ENCODE measurements around the gene AIG1. TPM values are rescaled to one million over a fixed set of nuclear protein-coding genes. Genes with fewer than 3 reads are reported as not detected.

Gene AIG1
- total and polyA plus RNA-seq, 2 of the 13 experiments (the other 11 are each of a cell fraction or from before 2014, with no cell fraction given) = 115 to 197 TPM

GRCh38 chr6:143163621-143164020, 102.9 kb downstream of the AIG1 start:
- no peak overlapping the region for H3K4me2 ChIP-seq (ENCODE audit: low read depth, low read length)
- DNase-seq (ENCODE audit: low spot score) (no peak), ATAC-seq (no peak), FAIRE-seq (no peak)
- peaks cover 2 to 36% of the 10 kb centered on the region in 2 experiments for H3K36me3 ChIP-seq (replicated peaks in 1 of 2; ENCODE audit: control insufficient read depth in 1 of 2, insufficient read depth in 2 of 2, low read length in 2 of 2)
- H3K79me2 ChIP-seq (ENCODE audit: insufficient read depth, low read length) = no peaks in the 10 kb centered on the region
- intact Hi-C loops (cut with micrococcal nuclease; ENCODE audit: unreplicated experiment) = no loop called here
- CTCF ChIA-PET (ENCODE audit: low intra/inter-chr PET ratio, low total read pairs) = no interaction called here
- WGBS (ENCODE audit: low lambda C conversion rate) = 67% methylated on average over 1 of the region's 1 CpG
- no peak overlapping the region for H3K27ac ChIP-seq (ENCODE audit: extremely low read length, insufficient read depth, low read length)
- H3K9me3 ChIP-seq (ENCODE audit: low read length) = no peaks in the 10 kb centered on the region
- in situ Hi-C loops (cut with HindIII; ENCODE audit: extremely low pct_ligation_motif_present, low pct_unique_long_range_greater_than_20kb) = no loop called here
- H3K9ac ChIP-seq (ENCODE audit: insufficient read depth, low read depth, low read length) = no peak overlapping the region
- H2AFZ ChIP-seq (ENCODE audit: low read length) = no peak overlapping the region
- H3K27me3 ChIP-seq (ENCODE audit: control insufficient read depth in 1 of 2, insufficient read depth in 2 of 2, low read length in 2 of 2) = no peaks in the 10 kb centered on the region
- BruUV-seq (replicated peaks) = no TSS peak
- peaks cover 10% of the 10 kb centered on the region; the same call in 1 of the 2 replicates for H3K4me1 ChIP-seq (ENCODE audit: insufficient read depth, low read length)
- no peak for TF ChIP-seq KLF15 (CRISPR knock-in tag; IDR thresholded peaks at IDR 0.05; ENCODE audit: borderline replicate concordance)
- no peak for TF ChIP-seq ZBTB39 (CRISPR knock-in tag; IDR thresholded peaks at IDR 0.05)
- peak in 1 of 2 experiments; percentile 20; a peak in 1 of 4 replicates for TF ChIP-seq MAFK (conservative IDR thresholded peaks at IDR 0.05 in 1 of 2, IDR thresholded peaks at IDR 0.05 in 1 of 2; ENCODE audit: low read length in 2 of 2)
- TF ChIP-seq MLLT10 (CRISPR knock-in tag; IDR thresholded peaks at IDR 0.05) = no peak
- no peak for TF ChIP-seq SRSF9 (IDR thresholded peaks at IDR 0.05; ENCODE audit: borderline replicate concordance, insufficient read depth, low read depth, low read length, poor library complexity, severe bottlenecking)
- no peak overlapping the region for H3K4me3 ChIP-seq (replicated peaks in 1 of 3; ENCODE audit: insufficient read depth in 1 of 3, low read depth in 2 of 3, low read length in 3 of 3)
- no peaks in the 10 kb centered on the region for H4K20me1 ChIP-seq (ENCODE audit: insufficient read depth, low read length)
- POLR2A ChIA-PET = no interaction called here

DNA sequence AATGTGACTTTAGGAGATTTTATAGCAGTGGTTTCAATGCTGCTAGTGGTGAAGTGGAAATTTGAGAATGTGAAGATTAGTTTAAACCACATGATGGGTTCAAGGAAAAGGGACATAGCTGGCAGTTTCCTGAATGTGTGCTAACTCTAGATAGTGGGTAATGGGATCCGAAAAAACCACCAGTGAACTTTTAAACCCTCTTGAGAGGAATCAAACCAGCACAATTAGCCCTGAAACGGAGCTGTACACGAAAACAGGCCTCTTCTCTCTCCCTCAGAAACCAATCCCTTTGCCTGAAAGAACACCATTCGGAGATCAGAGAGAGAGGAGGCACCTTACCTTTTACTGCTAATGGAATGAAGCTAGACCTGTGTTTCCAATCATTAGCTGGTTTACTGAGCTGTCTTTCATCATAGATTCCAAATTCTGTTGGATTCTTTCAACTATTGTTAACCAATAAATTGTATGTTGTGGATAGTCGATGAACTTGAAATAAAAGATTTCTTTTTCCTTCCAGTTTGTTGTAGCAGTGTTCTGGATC, 103.9 kb downstream of the AIG1 start:
- DNase-seq (ENCODE audit: low spot score) (no peak), FAIRE-seq (no peak), ATAC-seq (no peak)
- H3K36me3 ChIP-seq (replicated peaks in 1 of 2; ENCODE audit: control insufficient read depth in 1 of 2, insufficient read depth in 2 of 2, low read length in 2 of 2) = peaks cover 2 to 37% of the 10 kb centered on the region in 2 experiments
- intact Hi-C loops (cut with micrococcal nuclease; ENCODE audit: unreplicated experiment) = no loop called here
- no TSS peak for BruUV-seq (replicated peaks)
- TF ChIP-seq SMC3 (IDR thresholded peaks at IDR 0.05; ENCODE audit: low read length) (no peak), ZNF484 (CRISPR knock-in tag; IDR thresholded peaks at IDR 0.05; ENCODE audit: borderline replicate concordance, low read depth) (no peak), CEBPG (CRISPR knock-in tag; IDR thresholded peaks at IDR 0.05) (no peak)
- TF ChIP-seq, protein P1, sequence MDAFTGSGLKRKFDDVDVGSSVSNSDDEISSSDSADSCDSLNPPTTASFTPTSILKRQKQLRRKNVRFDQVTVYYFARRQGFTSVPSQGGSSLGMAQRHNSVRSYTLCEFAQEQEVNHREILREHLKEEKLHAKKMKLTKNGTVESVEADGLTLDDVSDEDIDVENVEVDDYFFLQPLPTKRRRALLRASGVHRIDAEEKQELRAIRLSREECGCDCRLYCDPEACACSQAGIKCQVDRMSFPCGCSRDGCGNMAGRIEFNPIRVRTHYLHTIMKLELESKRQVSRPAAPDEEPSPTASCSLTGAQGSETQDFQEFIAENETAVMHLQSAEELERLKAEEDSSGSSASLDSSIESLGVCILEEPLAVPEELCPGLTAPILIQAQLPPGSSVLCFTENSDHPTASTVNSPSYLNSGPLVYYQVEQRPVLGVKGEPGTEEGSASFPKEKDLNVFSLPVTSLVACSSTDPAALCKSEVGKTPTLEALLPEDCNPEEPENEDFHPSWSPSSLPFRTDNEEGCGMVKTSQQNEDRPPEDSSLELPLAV (CRISPR knock-in tag; conservative IDR thresholded peaks at IDR 0.05; ENCODE audit: low read depth) = no peak
- POLR2A ChIA-PET = no interaction called here
- no peak overlapping the region for H3K4me2 ChIP-seq (ENCODE audit: low read depth, low read length)
- H2AFZ ChIP-seq (ENCODE audit: low read length) = no peak overlapping the region
- 95% methylated on average over 5 of the region's 5 CpGs for WGBS (ENCODE audit: low lambda C conversion rate)
- no peaks in the 10 kb centered on the region for H4K20me1 ChIP-seq (ENCODE audit: insufficient read depth, low read length)
- in situ Hi-C loops (cut with HindIII; ENCODE audit: extremely low pct_ligation_motif_present, low pct_unique_long_range_greater_than_20kb) = no loop called here
- no peak overlapping the region for H3K27ac ChIP-seq (ENCODE audit: extremely low read length, insufficient read depth, low read length)
- no peaks in the 10 kb centered on the region for H3K9me3 ChIP-seq (ENCODE audit: low read length)
- H3K27me3 ChIP-seq (ENCODE audit: control insufficient read depth in 1 of 2, insufficient read depth in 2 of 2, low read length in 2 of 2) = no peaks in the 10 kb centered on the region
- peaks cover 10% of the 10 kb centered on the region; the same call in 1 of the 2 replicates for H3K4me1 ChIP-seq (ENCODE audit: insufficient read depth, low read length)
- CTCF ChIA-PET (ENCODE audit: low intra/inter-chr PET ratio, low total read pairs) = no interaction called here
- H3K4me3 ChIP-seq (replicated peaks in 1 of 3; ENCODE audit: insufficient read depth in 1 of 3, low read depth in 2 of 3, low read length in 3 of 3) = no peak overlapping the region
- H3K9ac ChIP-seq (ENCODE audit: insufficient read depth, low read depth, low read length) = no peak overlapping the region
- no peaks in the 10 kb centered on the region for H3K79me2 ChIP-seq (ENCODE audit: insufficient read depth, low read length)

All from HepG2 (cell line).